GM19372 (cell line): ENCODE measurements around the gene ANO6.
"Not testable (repeated sequence)": the region's sequence is repeated elsewhere in the genome, so short reads cannot be mapped to it uniquely, and the experiment has no call there.

ENCODE experiments used
- ATAC-seq: cut with Tn5 transposase; IDR thresholded peaks from one replicate; pipeline ENCODE4 v1.9.1; 2021; ENCODE audit warnings: mild to moderate bottlenecking, low read depth, moderate library complexity; ENCODE audit not compliant: unreplicated experiment

Gene ANO6

GRCh38 chr12:45235087-45236025 lies 19.5 kb downstream of the ANO6 start:
- ATAC-seq = no peak

GRCh38 chr12:45236383-45236782 lies 20.5 kb downstream of the ANO6 start:
- ATAC-seq = not testable (repeated sequence)

- no peak for ATAC-seq
Measured at GRCh38 chr12:45242180-45242579, 26.3 kb downstream of the ANO6 start.

- ATAC-seq = no peak
Measured at GRCh38 chr12:45243963-45244362, 28.1 kb downstream of the ANO6 start.

GRCh38 chr12:45244561-45245343 lies 28.9 kb downstream of the ANO6 start:
- ATAC-seq = peak; percentile 78

GRCh38 chr12:45246236-45246635 lies 30.3 kb downstream of the ANO6 start:
- ATAC-seq = no peak

- ATAC-seq = no peak
Measured at GRCh38 chr12:45247589-45247988, 31.7 kb downstream of the ANO6 start.

GRCh38 chr12:45248095-45248494 lies 32.2 kb downstream of the ANO6 start:
- ATAC-seq = no peak

- no peak for ATAC-seq
Measured at GRCh38 chr12:45254254-45254653, 38.4 kb downstream of the ANO6 start.

- ATAC-seq = no peak
Measured at GRCh38 chr12:45256721-45257120, 40.8 kb downstream of the ANO6 start.

- ATAC-seq = peak; percentile 86
Measured at GRCh38 chr12:45257185-45257930, 41.5 kb downstream of the ANO6 start.

GRCh38 chr12:45259675-45260074 lies 43.8 kb downstream of the ANO6 start:
- ATAC-seq = no peak

GRCh38 chr12:45260104-45260815 lies 44.4 kb downstream of the ANO6 start:
- ATAC-seq = no peak

- ATAC-seq = no peak
Measured at GRCh38 chr12:45260854-45261253, 45.0 kb downstream of the ANO6 start.

- ATAC-seq = not testable (repeated sequence)
Measured at GRCh38 chr12:45262185-45262584, 46.3 kb downstream of the ANO6 start.

- no peak for ATAC-seq
Measured at GRCh38 chr12:45263587-45263986, 47.7 kb downstream of the ANO6 start.

- ATAC-seq = no peak
Measured at GRCh38 chr12:45268672-45269411, 52.9 kb downstream of the ANO6 start.

- ATAC-seq = no peak
Measured at GRCh38 chr12:45269412-45269751, 53.5 kb downstream of the ANO6 start.

- no peak for ATAC-seq
Measured at GRCh38 chr12:45270951-45271350, 55.1 kb downstream of the ANO6 start.
